NCI-H2171 (cell line): ENCODE measurements around the gene RPS6KA1.

Experiments used
- DNase-seq: peaks from one replicate; lab custom pipeline; 2025; lab: John Stamatoyannopoulos, UW

RPS6KA1 gene

DNA sequence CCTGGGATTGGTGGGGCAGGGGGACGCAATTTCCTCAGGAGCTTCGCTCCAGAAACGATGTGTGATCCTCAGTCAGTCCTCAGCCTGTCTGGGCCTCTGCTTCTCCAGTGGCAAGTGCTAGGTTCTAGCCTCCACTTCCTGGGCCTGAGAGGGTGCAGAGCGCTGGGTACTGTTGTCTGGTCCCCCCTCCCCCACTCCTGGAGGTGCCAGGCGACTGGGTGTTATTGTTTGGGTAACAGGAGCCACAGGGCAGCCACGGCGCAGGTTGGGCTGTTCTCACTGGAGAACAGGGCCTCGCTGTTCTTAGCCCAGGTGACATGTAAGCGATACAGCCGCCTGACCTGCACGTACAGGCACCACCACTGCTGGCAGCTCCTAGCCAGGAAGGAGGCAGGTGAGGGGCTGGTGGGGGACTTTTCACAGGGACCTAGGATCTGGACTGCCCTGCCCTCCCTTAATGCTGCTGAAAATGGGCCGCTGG is 2.1 kb downstream of the RPS6KA1 start:
- no peak for DNase-seq

DNA sequence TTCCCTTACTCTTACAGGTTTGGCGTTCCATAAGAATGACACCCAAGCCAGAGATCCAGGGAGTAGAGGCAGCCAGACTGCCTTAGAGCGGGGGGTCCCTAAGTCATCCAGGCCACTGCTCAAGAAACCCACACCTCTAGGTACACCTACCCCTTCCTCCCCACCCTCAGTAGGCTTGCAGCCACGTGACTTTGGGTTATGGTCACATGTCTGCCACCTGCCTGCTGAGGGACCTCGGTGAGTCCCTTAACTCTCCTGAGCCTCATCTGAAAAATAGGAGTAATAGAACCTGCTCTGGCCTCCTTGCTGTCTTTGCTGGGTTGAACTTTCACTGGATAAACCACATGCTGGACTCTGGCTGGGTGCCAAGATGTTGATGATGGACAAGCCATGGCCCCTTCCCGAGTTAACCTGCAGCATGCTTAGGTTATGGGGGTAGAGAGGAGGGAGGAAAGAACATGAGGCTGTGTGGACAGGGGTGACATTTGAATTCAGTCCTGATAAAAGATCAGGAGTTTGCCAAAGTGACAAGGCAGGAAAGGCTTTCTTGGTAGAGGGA is 4.5 kb downstream of the RPS6KA1 start:
- no peak for DNase-seq

DNA sequence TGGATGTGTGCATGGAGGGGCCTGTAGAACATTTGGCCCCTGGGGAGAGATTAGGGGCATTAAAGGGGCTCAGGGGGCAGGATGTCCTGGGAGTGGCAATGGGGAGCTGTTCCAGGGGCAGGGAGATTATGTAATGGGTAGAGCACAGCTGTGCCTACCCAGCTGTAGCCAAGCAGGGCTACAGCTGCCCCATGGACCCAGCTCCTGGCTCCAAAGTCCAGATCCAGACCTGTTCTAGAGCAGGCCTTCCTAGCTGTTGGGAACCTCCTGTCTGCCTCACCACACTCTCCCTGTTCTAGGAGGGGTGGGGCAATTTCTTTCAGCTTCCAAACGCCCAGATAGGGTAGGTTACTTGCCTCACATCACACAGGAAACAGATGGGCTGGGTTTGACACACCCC is 5.6 kb downstream of the RPS6KA1 start:
- no peak for DNase-seq

DNA sequence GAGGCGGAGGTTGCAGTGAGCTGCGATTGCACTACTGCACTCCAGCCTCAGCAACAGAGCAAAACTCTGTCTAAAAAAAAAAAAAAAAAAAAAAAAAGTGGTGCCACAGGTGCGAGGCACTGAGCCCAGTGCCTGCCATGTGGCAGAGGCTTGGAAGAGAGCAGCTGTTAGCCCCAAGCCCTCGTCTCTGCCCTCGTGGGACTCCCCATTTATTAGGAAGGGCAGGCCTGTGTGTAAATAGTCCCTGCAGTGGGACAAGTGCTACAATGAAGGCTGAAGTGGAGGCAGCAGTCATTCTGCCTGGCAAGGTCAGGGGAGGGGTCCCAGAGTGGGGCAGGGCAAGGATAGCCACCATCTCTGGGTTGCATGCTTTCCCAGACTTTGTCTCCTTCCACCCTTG is 6.5 kb downstream of the RPS6KA1 start:
- peak; percentile 78 for DNase-seq

DNA sequence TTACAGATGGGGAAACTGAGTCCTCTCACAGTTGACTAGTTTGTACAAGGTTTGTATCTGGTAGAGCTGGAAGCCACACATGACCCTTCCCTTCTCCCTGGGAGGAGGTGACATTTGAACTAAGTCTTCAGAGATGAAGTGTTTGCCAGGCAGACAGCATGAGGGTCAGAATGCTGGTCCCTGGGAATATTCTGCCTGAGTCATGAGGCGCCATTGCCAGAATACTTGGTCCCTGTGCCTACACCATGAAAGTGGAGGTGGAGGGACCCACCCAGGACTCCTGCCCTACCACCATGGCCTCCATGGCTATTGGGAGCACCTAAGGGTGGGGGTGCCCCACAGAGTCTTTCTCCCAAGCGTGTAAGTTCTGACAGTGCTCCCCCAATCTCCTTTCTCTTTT is 7.0 kb downstream of the RPS6KA1 start:
- no peak for DNase-seq

DNA sequence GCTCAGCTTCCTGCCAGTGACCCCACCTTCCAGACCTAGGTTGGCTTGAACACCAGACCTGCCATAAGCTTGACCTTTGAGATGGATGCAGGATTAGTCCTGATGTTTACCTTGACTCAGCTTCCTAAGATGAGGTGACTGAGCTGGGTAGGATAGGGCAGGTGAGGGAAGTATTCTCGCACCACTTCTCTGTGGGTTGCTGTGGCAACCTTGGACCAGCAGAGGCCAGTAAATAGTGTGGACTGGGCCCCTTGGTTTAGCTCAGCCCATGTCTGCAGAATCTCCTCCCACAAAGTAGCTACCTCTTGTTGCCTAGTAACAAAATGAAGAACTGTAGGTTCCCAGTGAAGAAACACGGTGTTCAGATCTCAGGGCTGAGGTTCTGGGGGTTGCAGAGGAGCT is 8.4 kb downstream of the RPS6KA1 start:
- DNase-seq = no peak

DNA sequence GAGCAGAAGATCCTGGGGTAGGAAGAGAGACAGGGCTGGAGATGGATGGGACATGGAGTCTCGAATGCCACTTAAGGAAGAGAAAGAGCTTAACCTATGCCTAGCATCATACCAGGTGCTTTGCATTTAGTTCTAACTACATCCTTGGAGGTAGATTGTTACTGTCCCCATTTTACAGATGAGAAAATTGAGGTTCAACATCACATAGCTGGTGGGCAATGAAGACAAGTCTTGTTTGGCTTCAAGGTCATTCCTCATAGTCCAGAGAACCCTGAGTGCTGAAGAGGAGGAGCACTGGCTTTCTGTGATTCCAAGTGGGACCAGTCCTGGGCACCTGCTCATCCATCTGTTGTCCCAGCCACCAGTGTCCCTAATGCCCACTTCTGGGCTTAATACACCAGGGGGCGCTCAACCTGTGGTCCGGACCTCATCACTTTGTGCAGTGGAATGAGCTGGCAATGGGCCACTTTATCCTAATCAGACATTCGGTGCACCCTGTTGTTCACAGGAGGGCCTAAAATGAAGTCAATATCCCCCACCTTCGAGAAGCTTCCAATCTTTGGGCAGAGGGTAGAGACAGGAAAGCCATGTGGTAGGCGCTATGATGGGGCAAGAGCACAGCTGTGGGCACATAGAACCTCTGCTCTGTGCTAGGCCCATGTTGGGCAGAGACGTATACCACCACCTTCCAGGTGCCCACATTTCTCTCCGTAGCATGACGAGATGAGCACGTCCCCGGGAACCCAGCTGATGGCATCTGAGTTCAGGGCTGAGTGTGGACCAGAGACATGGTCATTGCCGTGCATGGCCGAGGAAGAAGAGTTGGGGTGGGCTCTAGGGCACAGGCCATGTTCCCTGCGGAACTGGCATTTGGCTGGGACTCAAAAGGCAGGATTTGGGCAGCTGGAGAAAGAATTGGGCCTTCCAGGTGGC is 9.2 kb downstream of the RPS6KA1 start:
- no peak for DNase-seq

DNA sequence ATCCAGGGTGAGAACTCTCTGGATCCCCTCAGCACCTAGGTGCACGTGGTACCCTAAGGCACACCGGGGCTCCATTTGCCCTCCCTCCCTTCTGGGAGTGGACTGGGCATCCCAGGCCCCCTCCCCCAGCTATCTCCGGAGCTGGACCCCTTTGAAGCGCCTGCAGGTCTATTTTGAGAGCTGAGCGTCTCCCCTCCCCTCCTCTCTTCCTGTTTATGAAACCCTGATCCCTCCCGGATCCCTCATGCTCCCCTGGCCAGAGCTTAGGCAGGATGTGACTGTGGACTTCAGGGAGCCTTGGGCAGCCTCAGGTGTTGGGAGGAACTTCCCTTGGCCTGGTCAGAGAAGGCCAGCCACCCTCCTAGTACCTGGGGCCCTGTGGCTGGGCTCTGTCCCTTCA is 10.2 kb downstream of the RPS6KA1 start:
- no peak for DNase-seq

DNA sequence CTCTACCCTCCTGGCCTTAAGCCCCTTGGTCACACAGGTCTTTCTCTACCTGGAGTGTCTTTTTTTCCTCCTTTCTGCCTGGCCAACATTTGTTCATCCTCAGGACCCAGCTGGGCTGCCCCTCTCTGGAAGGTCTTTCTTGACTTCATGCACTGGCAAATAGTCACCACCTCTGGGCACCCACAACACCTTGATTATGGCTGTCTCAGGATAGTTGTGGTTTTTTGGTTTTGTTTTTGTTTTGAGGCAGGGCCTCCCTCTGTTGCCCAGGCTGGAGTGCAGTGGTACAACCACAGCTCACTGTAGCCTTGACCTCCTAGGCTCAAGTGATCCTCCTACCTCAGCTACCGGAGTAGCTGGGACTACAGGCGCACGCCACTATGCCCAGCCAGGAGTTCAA is 10.8 kb downstream of the RPS6KA1 start:
- DNase-seq = no peak

DNA sequence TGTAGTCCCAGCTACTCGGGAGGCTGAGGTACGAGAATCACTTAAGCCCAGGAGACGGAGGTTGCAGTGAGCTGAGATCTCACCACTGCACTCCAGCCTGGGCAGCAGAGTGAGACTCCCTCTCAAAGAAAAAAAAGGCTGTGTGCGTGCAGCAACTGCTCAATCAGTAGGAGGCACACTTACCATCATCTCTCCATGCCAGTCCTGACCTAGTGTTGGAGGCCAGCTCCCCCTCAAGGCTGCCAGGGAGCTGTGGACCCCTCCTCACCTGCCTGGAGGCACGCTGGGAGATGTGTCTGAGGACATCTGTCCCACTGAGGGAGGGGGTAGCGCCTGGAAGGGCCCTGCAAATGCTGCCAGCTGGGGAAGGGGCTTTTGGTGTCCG is 11.9 kb downstream of the RPS6KA1 start:
- no peak for DNase-seq

DNA sequence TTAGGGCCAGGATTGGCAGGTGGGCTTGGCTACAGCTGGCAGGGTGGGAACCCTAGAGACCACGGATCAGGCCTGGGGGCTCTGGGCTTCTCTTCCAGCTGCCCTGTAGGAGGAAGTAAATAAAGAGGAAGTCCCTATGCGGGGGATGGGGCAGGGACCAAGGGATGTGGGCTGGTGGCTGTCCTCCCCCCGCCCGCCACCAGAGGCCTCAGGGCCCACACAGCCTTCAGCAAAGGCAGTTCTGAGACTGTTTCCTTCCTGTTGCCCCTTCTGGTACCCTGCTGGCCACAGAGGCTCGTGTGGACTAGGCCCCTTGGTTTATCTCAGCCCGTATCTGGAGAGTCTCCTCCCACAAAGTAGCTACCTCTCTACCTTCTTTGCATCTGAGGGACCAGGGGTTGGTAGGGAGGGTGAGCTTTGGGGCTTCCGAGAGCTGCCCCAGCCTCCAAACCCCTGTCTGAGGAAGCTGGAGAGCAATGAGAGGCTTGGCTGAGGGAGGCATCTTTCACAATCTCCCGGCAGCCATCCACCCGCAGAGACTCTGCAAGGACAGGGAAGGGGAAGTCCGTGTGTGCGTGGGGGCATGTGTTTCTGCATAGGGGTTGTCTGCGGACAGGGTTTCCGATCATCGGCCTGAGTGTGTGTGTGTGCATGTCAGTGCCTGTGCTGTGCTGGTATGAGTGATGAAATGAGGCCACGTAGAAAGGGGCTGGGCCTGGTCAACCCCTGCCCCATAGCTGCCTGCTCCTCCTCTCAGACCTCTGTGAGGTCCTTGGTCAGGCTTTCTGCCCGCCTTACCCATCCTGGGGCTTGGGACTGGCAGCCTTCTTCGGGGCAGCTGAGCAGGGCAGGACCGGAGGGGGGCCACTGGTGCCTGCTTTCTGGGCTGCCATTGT is 12.5 kb downstream of the RPS6KA1 start:
- DNase-seq = no peak

DNA sequence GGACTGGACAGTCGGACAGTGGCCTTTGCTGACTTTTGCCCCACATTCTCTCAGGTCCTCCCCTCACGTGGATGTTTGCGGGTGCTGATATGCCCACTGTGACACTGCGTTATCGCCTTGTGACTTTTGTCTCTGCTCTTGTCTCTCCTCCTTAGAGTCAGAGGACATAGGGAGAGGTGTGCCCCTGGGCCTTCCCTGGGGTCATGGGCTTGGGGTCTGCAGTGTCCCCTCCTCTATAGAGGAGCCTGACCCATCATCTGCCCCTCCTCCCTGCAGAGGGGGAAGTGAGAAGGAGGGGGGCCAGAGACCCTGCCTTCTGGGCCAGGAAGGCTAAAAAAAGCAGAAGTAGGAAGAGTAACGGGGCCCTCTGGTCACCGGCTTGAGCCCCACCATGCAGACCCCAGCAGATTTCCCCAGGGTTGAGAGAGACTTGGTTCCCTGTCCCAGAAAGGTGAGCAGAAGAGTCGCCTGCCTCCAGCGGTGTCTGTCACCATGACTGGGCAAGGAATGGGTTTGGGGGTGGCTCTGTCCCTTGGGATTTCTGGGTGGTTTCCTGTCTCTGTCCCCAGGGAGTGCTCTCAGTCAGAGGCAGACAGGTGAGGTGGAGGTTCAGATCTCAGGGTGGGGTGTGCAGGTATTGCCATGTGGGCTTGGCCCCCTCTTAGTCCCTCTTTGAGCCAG is 13.3 kb downstream of the RPS6KA1 start:
- no peak for DNase-seq

DNA sequence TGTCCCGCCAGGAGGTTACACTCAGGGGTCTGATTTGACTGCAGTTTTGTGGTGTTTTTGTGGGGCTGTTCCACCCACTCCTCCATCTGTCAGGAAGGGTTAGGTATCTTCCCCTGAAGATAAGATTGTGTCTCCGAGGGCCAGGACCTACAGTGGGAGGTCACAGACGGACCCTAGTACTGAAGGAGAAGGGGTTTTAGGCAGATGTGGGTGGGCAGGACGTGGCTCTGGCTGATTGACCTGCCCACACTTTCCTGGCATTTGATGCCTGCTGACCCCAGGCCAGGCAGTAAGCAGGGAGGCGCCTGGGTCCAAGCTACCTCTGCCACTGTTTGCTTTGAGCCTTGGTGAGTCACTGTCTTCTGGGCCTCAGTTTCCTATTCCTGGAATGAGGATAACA is 13.9 kb downstream of the RPS6KA1 start:
- no peak for DNase-seq

DNA sequence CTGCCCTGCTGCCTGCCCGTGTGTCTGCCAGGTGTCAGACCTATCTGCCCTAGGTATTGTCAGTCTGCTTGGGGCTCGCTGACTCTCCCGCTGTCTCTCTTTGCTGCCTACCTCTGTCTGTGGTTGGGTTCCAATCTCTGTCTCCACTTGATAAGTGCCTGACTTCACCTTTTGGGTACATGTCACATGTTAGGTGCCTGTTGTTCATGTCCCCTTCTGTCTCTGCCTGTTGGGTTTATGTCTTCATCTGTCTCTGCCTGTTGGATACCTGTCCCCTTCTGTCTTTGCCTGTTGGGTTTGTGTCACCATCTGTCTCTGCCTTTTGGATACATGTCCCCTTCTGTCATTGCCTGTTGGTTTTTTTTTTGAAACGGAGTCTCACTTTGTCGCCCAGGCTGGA is 14.6 kb downstream of the RPS6KA1 start:
- DNase-seq = peak; percentile 37

DNA sequence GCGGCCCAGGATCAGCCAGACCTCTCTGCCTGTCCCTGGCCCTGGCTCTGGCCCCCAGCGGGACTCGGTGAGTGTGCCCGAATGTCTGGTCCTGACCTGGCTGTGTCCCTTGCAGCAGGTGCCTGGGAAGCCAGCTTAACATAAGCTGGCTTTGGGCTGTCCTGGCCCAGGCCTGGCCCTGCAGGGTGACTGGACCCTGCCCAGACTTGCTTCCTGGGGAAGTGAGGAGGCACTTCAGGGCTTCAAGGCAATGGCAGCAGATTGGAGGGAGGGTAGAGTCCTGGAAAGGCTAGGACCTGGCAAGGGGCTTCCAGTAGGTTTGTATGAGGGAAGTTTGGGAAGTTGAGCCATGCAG is 16.4 kb downstream of the RPS6KA1 start:
- no peak for DNase-seq

DNA sequence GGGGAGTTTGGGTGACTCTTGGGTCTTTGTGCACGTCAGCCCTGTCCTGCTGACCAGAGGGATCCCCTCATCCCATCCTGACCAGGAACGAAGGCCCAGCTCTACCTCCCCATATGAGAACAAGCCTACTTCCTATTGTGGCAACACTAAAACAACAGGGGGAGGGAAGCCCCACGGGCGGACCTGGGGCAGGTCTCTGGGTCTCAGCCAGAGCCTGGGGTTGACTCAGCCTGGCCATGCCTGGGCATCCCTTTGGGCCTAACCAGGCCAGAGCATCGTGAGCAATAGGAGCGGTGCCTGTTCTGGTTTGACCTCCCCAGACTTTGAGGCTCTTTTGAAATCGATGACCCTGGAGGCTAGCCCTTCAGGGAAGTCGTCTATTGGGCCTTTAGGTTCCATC is 16.8 kb downstream of the RPS6KA1 start:
- no peak for DNase-seq

DNA sequence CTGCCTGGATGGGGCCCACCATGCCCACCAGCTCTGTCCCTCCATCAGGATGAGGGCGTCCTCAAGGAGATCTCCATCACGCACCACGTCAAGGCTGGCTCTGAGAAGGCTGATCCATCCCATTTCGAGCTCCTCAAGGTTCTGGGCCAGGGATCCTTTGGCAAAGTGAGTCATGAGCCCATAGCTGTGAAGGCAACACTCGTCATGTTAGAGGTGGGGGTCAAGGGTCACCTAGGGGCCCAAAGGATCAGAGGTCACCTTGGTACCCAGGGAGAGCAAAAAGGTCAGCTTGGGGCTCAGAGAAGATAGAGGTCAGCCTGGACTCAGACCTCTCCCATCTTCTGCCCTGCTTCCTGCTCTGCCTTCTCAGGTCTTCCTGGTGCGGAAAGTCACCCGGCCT is 17.3 kb downstream of the RPS6KA1 start:
- DNase-seq = no peak

DNA sequence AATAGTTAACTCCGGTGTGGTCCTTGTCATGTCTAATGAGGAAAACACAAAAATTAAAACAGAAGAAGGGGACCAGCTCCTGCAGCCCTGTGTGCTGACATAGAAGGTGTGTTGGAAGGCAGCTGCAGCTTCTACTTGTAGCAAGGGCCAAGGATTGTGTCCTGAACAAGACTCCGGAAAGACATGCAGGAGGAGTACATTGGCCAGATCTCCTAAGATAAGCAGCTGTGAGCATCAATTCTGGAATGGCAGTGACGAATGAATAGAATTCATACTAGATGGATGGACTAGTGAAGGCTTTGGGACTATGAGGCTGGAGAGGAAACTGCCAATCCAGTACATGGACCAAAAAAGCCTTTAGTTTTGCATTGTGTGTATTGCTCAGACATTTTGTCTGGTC is 19.3 kb downstream of the RPS6KA1 start:
- no peak for DNase-seq

DNA sequence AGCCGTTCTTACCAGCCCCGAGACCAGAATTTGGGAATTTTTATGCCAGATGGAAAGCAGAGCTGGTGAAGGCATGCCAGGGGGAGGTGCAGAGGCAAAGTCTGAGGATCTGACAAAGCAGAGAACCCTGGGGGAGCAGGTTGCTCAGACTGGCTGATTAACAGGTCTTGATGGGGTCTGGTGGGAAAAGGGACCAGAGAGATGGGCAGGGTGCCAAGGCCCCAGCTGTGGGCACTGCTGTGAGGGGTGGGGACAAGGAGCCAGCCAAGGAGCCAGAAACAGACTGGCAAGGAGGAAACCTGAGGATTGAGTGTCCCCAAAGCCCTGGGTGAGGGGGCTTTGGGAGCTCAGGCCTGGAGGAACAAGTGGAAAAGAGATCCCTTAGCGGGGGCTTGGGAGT is 21.4 kb downstream of the RPS6KA1 start:
- DNase-seq = peak; percentile 69

DNA sequence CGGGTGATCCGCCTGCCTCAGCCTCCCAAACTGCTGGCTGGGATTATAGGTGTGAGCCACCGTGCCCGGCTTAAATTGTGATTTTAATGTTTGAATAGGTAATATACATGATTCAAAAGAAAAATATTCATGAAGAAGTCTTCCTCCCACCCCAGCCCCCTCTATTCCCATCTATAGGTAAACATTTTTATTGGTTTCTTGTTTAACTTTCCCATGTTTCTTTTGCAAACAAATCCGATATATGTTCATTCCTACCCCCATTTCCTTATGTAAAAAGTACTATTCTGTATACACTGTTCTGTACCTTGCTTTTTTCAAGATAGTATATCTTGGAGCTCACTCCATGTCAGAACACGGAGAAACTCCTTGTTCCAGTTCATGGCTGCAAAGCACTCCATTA is 23.2 kb downstream of the RPS6KA1 start:
- DNase-seq = no peak

DNA sequence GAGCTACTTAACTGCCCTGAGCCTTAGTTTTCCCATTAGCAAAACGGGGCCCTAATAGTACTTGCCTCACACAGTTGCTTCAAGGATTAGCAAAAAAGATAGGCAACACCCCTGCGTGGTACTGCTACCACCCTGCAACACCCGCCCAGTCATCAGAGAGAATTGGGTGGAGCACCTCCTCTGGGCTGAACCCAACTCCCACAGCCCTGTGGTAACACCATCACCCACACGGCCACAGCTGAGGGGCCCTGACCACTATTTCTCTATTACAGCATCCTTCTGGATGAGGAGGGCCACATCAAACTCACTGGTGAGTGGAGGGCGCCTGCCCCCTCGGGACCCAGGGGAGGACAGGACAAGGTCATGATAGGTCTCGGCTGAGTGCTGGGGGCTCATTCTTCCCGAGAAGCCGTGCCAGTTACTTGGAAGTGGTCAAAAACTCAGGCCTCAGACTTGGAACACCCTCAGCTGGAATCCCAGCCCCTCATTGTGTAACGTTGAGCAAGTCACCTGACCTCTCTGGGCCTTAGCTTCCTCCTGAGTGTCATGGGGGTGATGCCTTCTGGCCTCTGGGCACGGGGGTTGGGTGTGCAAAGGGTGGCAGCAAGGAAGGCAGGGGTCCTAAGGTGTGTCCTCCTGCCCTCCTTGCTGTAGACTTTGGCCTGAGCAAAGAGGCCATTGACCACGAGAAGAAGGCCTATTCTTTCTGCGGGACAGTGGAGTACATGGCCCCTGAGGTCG is 24.6 kb downstream of the RPS6KA1 start:
- no peak for DNase-seq
